ENCODE results near the gene KICS2. TPM values are rescaled to one million over a fixed set of nuclear protein-coding genes. Genes with fewer than 3 reads are reported as not detected.
"Not testable (repeated sequence)": the region's sequence is repeated elsewhere in the genome, so short reads cannot be mapped to it uniquely, and the experiment has no call there.

Gene KICS2
- total RNA-seq, 6 experiments from 2014 or later: 3.7 to 5.8 (median 5.0) TPM

GRCh38 chr12:64203775-64204174, 18.3 kb downstream of the KICS2 start:
- no peak for DNase-seq
- TF ChIP-seq, protein P1, sequence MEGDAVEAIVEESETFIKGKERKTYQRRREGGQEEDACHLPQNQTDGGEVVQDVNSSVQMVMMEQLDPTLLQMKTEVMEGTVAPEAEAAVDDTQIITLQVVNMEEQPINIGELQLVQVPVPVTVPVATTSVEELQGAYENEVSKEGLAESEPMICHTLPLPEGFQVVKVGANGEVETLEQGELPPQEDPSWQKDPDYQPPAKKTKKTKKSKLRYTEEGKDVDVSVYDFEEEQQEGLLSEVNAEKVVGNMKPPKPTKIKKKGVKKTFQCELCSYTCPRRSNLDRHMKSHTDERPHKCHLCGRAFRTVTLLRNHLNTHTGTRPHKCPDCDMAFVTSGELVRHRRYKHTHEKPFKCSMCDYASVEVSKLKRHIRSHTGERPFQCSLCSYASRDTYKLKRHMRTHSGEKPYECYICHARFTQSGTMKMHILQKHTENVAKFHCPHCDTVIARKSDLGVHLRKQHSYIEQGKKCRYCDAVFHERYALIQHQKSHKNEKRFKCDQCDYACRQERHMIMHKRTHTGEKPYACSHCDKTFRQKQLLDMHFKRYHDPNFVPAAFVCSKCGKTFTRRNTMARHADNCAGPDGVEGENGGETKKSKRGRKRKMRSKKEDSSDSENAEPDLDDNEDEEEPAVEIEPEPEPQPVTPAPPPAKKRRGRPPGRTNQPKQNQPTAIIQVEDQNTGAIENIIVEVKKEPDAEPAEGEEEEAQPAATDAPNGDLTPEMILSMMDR (IDR thresholded peaks at IDR 0.05): no peak
- peaks cover 5% of the 10 kb centered on the region for H3K9me3 Mint-ChIP-seq
- no peak overlapping the region for H3K27ac Mint-ChIP-seq
- H3K27me3 Mint-ChIP-seq (ENCODE audit: insufficient read depth): no peaks in the 10 kb centered on the region; the same call in 1 of the 2 replicates
- H3K4me1 Mint-ChIP-seq (ENCODE audit: low read depth): no peaks in the 10 kb centered on the region
- peaks cover 9% of the 10 kb centered on the region for H3K36me3 Mint-ChIP-seq (ENCODE audit: low read depth)
- no peak overlapping the region for H3K4me3 Mint-ChIP-seq

DNA sequence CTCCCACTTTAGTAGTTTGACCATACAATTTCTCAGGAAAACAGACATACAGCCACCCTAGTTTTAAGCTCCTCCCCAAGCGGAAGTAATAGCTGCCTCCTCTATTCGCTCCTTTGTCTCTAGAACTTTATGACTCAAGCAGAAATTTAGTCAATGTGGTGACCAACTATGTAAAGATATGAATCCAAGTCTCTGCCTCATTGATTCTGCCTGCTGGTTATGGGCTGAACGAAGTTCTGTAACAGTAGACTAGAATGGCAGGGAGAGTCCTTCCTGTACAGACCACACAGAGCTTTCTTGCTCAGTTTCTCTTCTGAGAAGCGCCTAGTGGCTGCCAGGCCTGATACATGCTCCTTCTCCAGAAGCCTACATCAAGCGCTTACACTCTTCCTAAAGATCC, 19.1 kb downstream of the KICS2 start:
- no peak overlapping the region for H3K4me3 Mint-ChIP-seq

DNA sequence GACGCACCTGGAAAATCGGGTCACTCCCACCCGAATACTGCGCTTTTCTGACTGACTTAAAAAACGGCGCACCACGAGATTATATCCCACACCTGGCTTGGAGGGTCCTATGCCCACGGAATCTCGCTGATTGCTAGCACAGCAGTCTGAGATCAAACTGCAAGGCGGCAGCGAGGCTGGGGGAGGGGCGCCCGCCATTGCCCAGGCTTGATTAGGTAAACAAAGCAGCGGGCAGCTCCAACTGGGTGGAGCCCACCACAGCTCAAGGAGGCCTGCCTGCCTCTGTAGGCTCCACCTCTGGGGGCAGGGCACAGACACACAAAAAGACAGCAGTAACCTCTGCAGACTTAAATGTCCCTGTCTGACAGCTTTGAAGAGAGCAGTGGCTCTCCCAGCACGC, 26.3 kb downstream of the KICS2 start:
- not testable (repeated sequence) for H3K4me1 Mint-ChIP-seq (ENCODE audit: low read depth)

More for the DNA sequence above, 19.1 kb downstream of the KICS2 start:
- Mint-ChIP-seq H3K36me3 (ENCODE audit: low read depth) (peaks cover 9% of the 10 kb centered on the region), H3K27me3 (ENCODE audit: insufficient read depth) (no peaks in the 10 kb centered on the region; the same call in 1 of the 2 replicates), H3K4me1 (ENCODE audit: low read depth) (no peaks in the 10 kb centered on the region), H3K27ac (no peak overlapping the region), H3K9me3 (peaks cover 5% of the 10 kb centered on the region)
- no peak for DNase-seq
- TF ChIP-seq, protein P1 (IDR thresholded peaks at IDR 0.05): no peak

GRCh38 chr12:64194333-64195149, 27.6 kb downstream of the KICS2 start:
- no peak overlapping the region for H3K27ac Mint-ChIP-seq
- no peak overlapping the region for H3K4me3 Mint-ChIP-seq
- peaks cover 19% of the 10 kb centered on the region for H3K36me3 Mint-ChIP-seq (ENCODE audit: low read depth)
- TF ChIP-seq, protein P1 (IDR thresholded peaks at IDR 0.05): no peak
- H3K4me1 Mint-ChIP-seq (ENCODE audit: low read depth): peaks cover 9% of the 10 kb centered on the region
- H3K9me3 Mint-ChIP-seq: no peaks in the 10 kb centered on the region
- no peak for DNase-seq
- no peaks in the 10 kb centered on the region for H3K27me3 Mint-ChIP-seq (ENCODE audit: insufficient read depth)

More for the DNA sequence above, 26.3 kb downstream of the KICS2 start:
- DNase-seq; H3K27ac Mint-ChIP-seq; H3K27me3 Mint-ChIP-seq (ENCODE audit: insufficient read depth); H3K4me3 Mint-ChIP-seq; H3K9me3 Mint-ChIP-seq: not testable (repeated sequence)
- peaks cover 19% of the 10 kb centered on the region for H3K36me3 Mint-ChIP-seq (ENCODE audit: low read depth)

DNA sequence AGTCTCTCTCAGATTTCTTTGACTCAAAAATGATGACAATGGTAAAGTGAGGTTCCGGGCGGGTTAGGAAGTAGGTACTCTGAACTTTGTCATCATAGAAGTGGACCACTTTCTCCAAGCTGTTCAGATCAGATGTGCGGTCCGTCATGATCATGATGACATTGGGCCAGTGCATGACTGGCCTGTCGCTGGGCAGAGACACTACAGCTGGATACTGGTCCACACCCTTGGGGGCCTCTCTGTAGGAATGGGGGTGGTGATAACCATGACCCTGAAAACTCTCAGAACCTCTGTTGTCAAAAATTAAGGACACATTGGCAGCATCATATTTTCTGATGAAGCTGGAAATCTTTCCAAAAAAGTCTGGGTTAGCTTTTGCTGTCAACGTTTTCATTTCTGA, 28.2 kb downstream of the KICS2 start:
- peaks cover 19% of the 10 kb centered on the region for H3K36me3 Mint-ChIP-seq (ENCODE audit: low read depth)
- no peak overlapping the region for H3K27ac Mint-ChIP-seq
- TF ChIP-seq, protein P1 (IDR thresholded peaks at IDR 0.05): no peak
- no peaks in the 10 kb centered on the region for H3K27me3 Mint-ChIP-seq (ENCODE audit: insufficient read depth)
- H3K9me3 Mint-ChIP-seq: no peaks in the 10 kb centered on the region
- DNase-seq: no peak
- peaks cover 14% of the 10 kb centered on the region for H3K4me1 Mint-ChIP-seq (ENCODE audit: low read depth)
- H3K4me3 Mint-ChIP-seq: no peak overlapping the region

- Mint-ChIP-seq H3K4me3 (no peak overlapping the region), H3K27me3 (ENCODE audit: insufficient read depth) (no peaks in the 10 kb centered on the region), H3K9me3 (no peaks in the 10 kb centered on the region), H3K27ac (no peak overlapping the region), H3K4me1 (ENCODE audit: low read depth) (peaks cover 24% of the 10 kb centered on the region), H3K36me3 (ENCODE audit: low read depth) (peaks cover 19% of the 10 kb centered on the region)
- no peak for DNase-seq
- TF ChIP-seq, protein P1 (IDR thresholded peaks at IDR 0.05): no peak
Observed at GRCh38 chr12:64192644-64193444, 29.3 kb downstream of the KICS2 start.
